ENCODE data around the gene PTPRR.

- TF ChIP-seq POLR2A (IDR thresholded peaks at IDR 0.05) = no peak
- TF ChIP-seq CTCF (IDR thresholded peaks at IDR 0.05) = no peak
These were observed 122.3 kb downstream of the PTPRR start for GRCh38 chr12:70798016-70798783.
